SK-N-SH (cell line): Measurements from ENCODE around the gene PHKB. TPM values are rescaled to one million over a fixed set of nuclear protein-coding genes. Genes with fewer than 3 reads are reported as not detected.

Source experiments
- CTCF ChIA-PET: fragments of 300-600, 350-600 bp; formaldehyde crosslinking; extraction: SDS; loops from one replicate; lab custom pipeline; 2021; lab: Yijun Ruan, JAX
- POLR2A ChIA-PET: fragments of 350-600 bp; sonication (Branson Sonifier 250); formaldehyde crosslinking; extraction: SDS; loops from one replicate; lab custom pipeline; 2020; ENCODE audit warnings: antibody characterized with exemption, inconsistent platforms; lab: Yijun Ruan, JAX
- DNase-seq: peaks from one replicate; pipeline ENCODE4 v3.0.0; 2012
- H2AFZ ChIP-seq: fragments of 200-600 bp; sonication (generic); 2 replicates; pipeline ENCODE4 v1.8.1; 2016; ENCODE audit warnings: antibody characterized with exemption, mild to moderate bottlenecking, low read depth
- H3F3A ChIP-seq: fragments of 200-600 bp; sonication (generic); replicated peaks from 2 replicates; pipeline ENCODE3; 2016; ENCODE audit warnings: antibody characterized with exemption, mild to moderate bottlenecking; ENCODE audit not compliant: insufficient read depth
- H3K27ac ChIP-seq, 2 experiments: fragments of 200-500 bp in 1 of 2; fragments of 200-600 bp in 1 of 2; sonication (Bioruptor generic) in 1 of 2; sonication (generic), shearing (Covaris generic) in 1 of 2; 2 replicates each; pipeline versions ENCODE4 v1.5.1 to v1.6.1; 2014 to 2016; ENCODE audit warnings: low read depth in 2 of 2, inconsistent platforms in 1 of 2, low read length in 1 of 2, mild to moderate bottlenecking in 1 of 2, mixed read lengths in 1 of 2
- H3K27me3 ChIP-seq: fragments of 200-600 bp; sonication (generic), shearing (Covaris generic); 2 replicates; pipeline ENCODE4 v1.6.1; 2016; ENCODE audit warnings: mixed run types; ENCODE audit not compliant: insufficient read depth
- H3K36me3 ChIP-seq, 2 experiments: fragments of 200-500 bp in 1 of 2; fragments of 200-600 bp in 1 of 2; sonication (Bioruptor generic) in 1 of 2; sonication (generic) in 1 of 2; replicated peaks in 1 of 2; 2 replicates each; pipeline versions ENCODE3 to v1.5.1; 2014 to 2016; ENCODE audit warnings: low read length in 1 of 2, mild to moderate bottlenecking in 1 of 2; ENCODE audit not compliant: insufficient read depth in 2 of 2, control insufficient read depth in 1 of 2
- H3K4me1 ChIP-seq, 2 experiments: fragments of 200-500 bp in 1 of 2; fragments of 200-600 bp in 1 of 2; sonication (Bioruptor generic) in 1 of 2; sonication (generic), shearing (Covaris generic) in 1 of 2; 2 replicates each; pipeline versions ENCODE4 v1.5.1 to v1.6.1; 2014 to 2016; ENCODE audit warnings: low read depth in 1 of 2, low read length in 1 of 2, mixed run types in 1 of 2; ENCODE audit not compliant: insufficient read depth in 2 of 2, control insufficient read depth in 1 of 2
- H3K4me2 ChIP-seq: fragments of 200-600 bp; sonication (generic), shearing (Covaris generic); 2 replicates; pipeline ENCODE4 v1.6.1; 2017; ENCODE audit warnings: mixed run types
- H3K4me3 ChIP-seq, 2 experiments: fragments of 200-500 bp in 1 of 2; fragments of 200-600 bp in 1 of 2; sonication (Bioruptor generic) in 1 of 2; sonication (generic), shearing (Covaris generic) in 1 of 2; 2 replicates each; pipeline versions ENCODE4 v1.5.1 to v1.8.1; 2014 to 2016; ENCODE audit warnings: low read depth in 2 of 2, inconsistent platforms in 1 of 2, low read length in 1 of 2, mild to moderate bottlenecking in 1 of 2, mixed read lengths in 1 of 2, moderate library complexity in 1 of 2
- H3K79me2 ChIP-seq: fragments of 200-600 bp; sonication (generic); 2 replicates; pipeline ENCODE4 v1.8.1; 2017; ENCODE audit warnings: mild to moderate bottlenecking; ENCODE audit not compliant: insufficient read depth
- H3K9ac ChIP-seq: fragments of 200-600 bp; sonication (generic); 2 replicates; pipeline ENCODE4 v1.6.1; 2017; ENCODE audit warnings: mixed run types
- H3K9me2 ChIP-seq: fragments of 200-600 bp; sonication (generic); 2 replicates; pipeline ENCODE4 v1.6.1; 2017; ENCODE audit warnings: mixed run types
- H3K9me3 ChIP-seq: fragments of 200-600 bp; sonication (generic); 2 replicates; pipeline ENCODE4 v1.6.1; 2017; ENCODE audit warnings: mixed run types, mild to moderate bottlenecking, moderate library complexity
- H4K20me1 ChIP-seq: fragments of 200-600 bp; sonication (generic); 2 replicates; pipeline ENCODE4 v1.6.1; 2017; ENCODE audit warnings: mild to moderate bottlenecking, mixed run types; ENCODE audit not compliant: insufficient read depth
- EP300 ChIP-seq, 2 experiments: IDR thresholded peaks; 2 replicates each; pipeline versions ENCODE4 v1.4.0 to v1.6.1; 2012; ENCODE audit warnings: borderline replicate concordance in 1 of 2, low read depth in 1 of 2, low read length in 1 of 2
- EZH2phosphoT487 ChIP-seq: fragments of 200-600 bp; sonication (generic); IDR thresholded peaks from 2 replicates; pipeline ENCODE4 v1.6.1; 2017; ENCODE audit warnings: low read depth, mixed run types, mild to moderate bottlenecking, antibody characterized with exemption, moderate library complexity, borderline replicate concordance
- FOSL2 ChIP-seq: IDR thresholded peaks from 2 replicates; pipeline ENCODE4 v1.4.0; 2012; ENCODE audit warnings: low read depth, mild to moderate bottlenecking, moderate library complexity, borderline replicate concordance
- GABPA ChIP-seq: IDR thresholded peaks from 2 replicates; pipeline ENCODE4 v1.4.0; 2012; ENCODE audit warnings: low read depth, mild to moderate bottlenecking
- GATA2 ChIP-seq: sonication (generic); formaldehyde crosslinking; IDR thresholded peaks from 2 replicates; pipeline ENCODE4 v1.5.0; 2020; ENCODE audit warnings: mild to moderate bottlenecking, missing genetic modification reagents
- JUND ChIP-seq: IDR thresholded peaks from 2 replicates; pipeline ENCODE4 v1.4.0; 2012
- MAX ChIP-seq: IDR thresholded peaks from 2 replicates; pipeline ENCODE4 v1.4.0; 2012; ENCODE audit warnings: low read depth
- MEF2A ChIP-seq: IDR thresholded peaks from 2 replicates; pipeline ENCODE4 v1.4.0; 2012; ENCODE audit warnings: low read depth, borderline replicate concordance
- MXI1 ChIP-seq: IDR thresholded peaks from 2 replicates; pipeline ENCODE4 v1.6.1; 2012; ENCODE audit warnings: mild to moderate bottlenecking, low read depth, low read length, improper control_type of control experiment
- NRF1 ChIP-seq: IDR thresholded peaks from 2 replicates; pipeline ENCODE4 v1.6.1; 2012; ENCODE audit warnings: low read depth, mild to moderate bottlenecking, low read length
- RAD21 ChIP-seq: IDR thresholded peaks from 2 replicates; pipeline ENCODE4 v1.6.1; 2012; ENCODE audit warnings: mild to moderate bottlenecking, low read length
- RCOR1 ChIP-seq: fragments of 150-350 bp; IDR thresholded peaks from 2 replicates; pipeline ENCODE4 v1.6.1; 2017; ENCODE audit warnings: antibody characterized with exemption, low read length
- REST ChIP-seq: IDR thresholded peaks from 2 replicates; pipeline ENCODE4 v1.6.1; 2012; ENCODE audit warnings: mild to moderate bottlenecking, low read depth, low read length, moderate library complexity
- RFX5 ChIP-seq: IDR thresholded peaks from 2 replicates; pipeline ENCODE4 v1.6.1; 2012; ENCODE audit warnings: mild to moderate bottlenecking, improper control_type of control experiment, low read length
- RXRA ChIP-seq: IDR thresholded peaks from 2 replicates; pipeline ENCODE4 v1.4.0; 2012; ENCODE audit warnings: low read depth, mild to moderate bottlenecking, borderline replicate concordance
- SMC3 ChIP-seq: IDR thresholded peaks from 2 replicates; pipeline ENCODE4 v1.6.1; 2012; ENCODE audit warnings: low read depth, low read length, improper control_type of control experiment
- TAF1 ChIP-seq: IDR thresholded peaks from 2 replicates; pipeline ENCODE4 v1.6.1; 2012; ENCODE audit warnings: low read depth, mild to moderate bottlenecking, low read length, moderate library complexity, borderline replicate concordance
- TCF12 ChIP-seq: IDR thresholded peaks from 2 replicates; pipeline ENCODE4 v1.4.0; 2012
- USF1 ChIP-seq: IDR thresholded peaks from 2 replicates; pipeline ENCODE4 v1.4.0; 2012; ENCODE audit warnings: low read depth, borderline replicate concordance
- USF2 ChIP-seq: fragments of 150-350 bp; IDR thresholded peaks from 2 replicates; pipeline ENCODE4 v1.6.1; 2017; ENCODE audit warnings: antibody characterized with exemption, low read length, low read depth, borderline replicate concordance
- YY1 ChIP-seq: IDR thresholded peaks from 2 replicates; pipeline ENCODE4 v1.4.0; 2012; ENCODE audit warnings: low read depth, mild to moderate bottlenecking
- ZBTB33 ChIP-seq: IDR thresholded peaks from 2 replicates; pipeline ENCODE4 v1.4.0; 2012; ENCODE audit warnings: low read depth, borderline replicate concordance
- WGBS: methylation state at CpG from one replicate; pipeline ENCODE4 v1.1.6; 2017; ENCODE audit warnings: low lambda C conversion rate; 5-methylcytosine and 5-hydroxymethylcytosine counted together
- polyA plus RNA-seq, 3 experiments: library from polyadenylated mRNA; depleted of rRNA; stranded (reverse); fragments of >200 nt; gene quantifications; 2 replicates each; pipeline ENCODE4 v1.2.3, GENCODE V29; 2012

The PHKB gene
- polyA plus RNA-seq, 1 of the 3 experiments (the other 2 are of a cell fraction): 20.8 TPM

- no peak for TF ChIP-seq MEF2A
- TF ChIP-seq REST: no peak
- no peak for TF ChIP-seq GATA2 (CRISPR knock-in tag)
- no peak for TF ChIP-seq EP300 (IDR thresholded peaks at IDR 0.05; ENCODE audit: borderline replicate concordance in 1 of 2, low read depth in 1 of 2, low read length in 1 of 2)
- TF ChIP-seq EZH2phosphoT487: no peak
- TF ChIP-seq JUND: no peak
- TF ChIP-seq MXI1: no peak
- TF ChIP-seq RCOR1: no peak
- TF ChIP-seq USF2: no peak
- no peak for TF ChIP-seq NRF1
- no peak for TF ChIP-seq RFX5
Measured at GRCh38 chr16:47504599-47504998, 43.5 kb downstream of the PHKB start (continued).

- H3K9me2 ChIP-seq: no peaks in the 10 kb centered on the region
- no peaks in the 10 kb centered on the region; a peak in 1 of 4 replicates for H3K4me1 ChIP-seq
- H3F3A ChIP-seq: no peaks in the 10 kb centered on the region
- no peak overlapping the region for H3K27ac ChIP-seq
- no peaks in the 10 kb centered on the region for H3K79me2 ChIP-seq
- CTCF ChIA-PET: interaction anchor here (1.1 to 1.2 kb wide), 2 partner anchors 11 to 365 kb away, joined by 3 read pairs; no protein-coding TSS in a partner anchor
- POLR2A ChIA-PET: interaction anchor here (0.7 kb wide), 1 partner anchor 38 kb away, joined by 4 read pairs; no protein-coding TSS in a partner anchor
- 95% methylated on average over 2 of the region's 2 CpGs for WGBS
- no peaks in the 10 kb centered on the region for H4K20me1 ChIP-seq
- H3K27me3 ChIP-seq: no peaks in the 10 kb centered on the region
- no peak overlapping the region for H2AFZ ChIP-seq
- H3K9me3 ChIP-seq: no peaks in the 10 kb centered on the region
- no peak overlapping the region for H3K4me3 ChIP-seq
- no peak overlapping the region for H3K4me2 ChIP-seq
- H3K9ac ChIP-seq: no peak overlapping the region
- no peak for DNase-seq
- no peak for TF ChIP-seq USF1
- no peak for TF ChIP-seq GABPA
- TF ChIP-seq SMC3: no peak
- TF ChIP-seq RXRA: no peak
- no peak for TF ChIP-seq RAD21
- no peak for TF ChIP-seq USF2
- no peak for TF ChIP-seq EZH2phosphoT487
- TF ChIP-seq GATA2 (CRISPR knock-in tag): no peak
- no peak for TF ChIP-seq TAF1
- no peak for TF ChIP-seq YY1
- TF ChIP-seq TCF12: no peak
- no peak for TF ChIP-seq MAX
- TF ChIP-seq ZBTB33: no peak
- TF ChIP-seq FOSL2: no peak
- H3K36me3 ChIP-seq: peaks cover 33 to 34% of the 10 kb centered on the region in 2 experiments
Measured at GRCh38 chr16:47506800-47507199, 45.7 kb downstream of the PHKB start.
